HCT116 (cell line): Measurements from ENCODE around the gene GALNT6. TPM values are rescaled to one million over a fixed set of nuclear protein-coding genes. Genes with fewer than 3 reads are reported as not detected.

Source experiments
- ATAC-seq: fragments of 200-7000 bp; cut with Tn5 transposase; 2 replicates; pipeline ENCODE4 v1.9.1; 2020; ENCODE audit warnings: mild to moderate bottlenecking, moderate library complexity
- BruUV-seq: library from RNA; stranded (reverse); fragments of 400-500 nt; replicated peaks from 2 replicates; lab custom pipeline; 2021; lab: Mats Ljungman, UMichigan
- CTCF ChIA-PET: fragments of 300-600 bp; sonication (Branson Sonifier 250); formaldehyde crosslinking; loops from one replicate; lab custom pipeline; 2021; ENCODE audit warnings: antibody characterized with exemption; lab: Charles Lee
- POLR2A ChIA-PET: fragments of 300-600, 350-600 bp; sonication (Branson Sonifier 250); formaldehyde crosslinking; loops from one replicate; lab custom pipeline; 2021; ENCODE audit warnings: antibody characterized with exemption; lab: Charles Lee
- RAD21 ChIA-PET, 2 experiments: fragments of 300-600 bp; sonication (Branson Sonifier 250); formaldehyde crosslinking; loops; one replicate each; lab custom pipeline; 2023; ENCODE audit warnings: low total read pairs in 2 of 2; ENCODE audit not compliant: uncharacterized antibody in 2 of 2, unreplicated experiment in 2 of 2, low non-redundant PET in 1 of 2; lab: Charles Lee
- DNase-seq: peaks from one replicate; pipeline ENCODE4 v3.0.0-alpha.2; 2010; ENCODE audit warnings: low read depth, low spot score
- H2AFZ ChIP-seq: fragments of 200-600 bp; shearing (Covaris generic), sonication (generic); 2 replicates; pipeline ENCODE4 v1.6.1; 2017; ENCODE audit warnings: low read depth, mixed run types, mixed read lengths, antibody characterized with exemption, low read length; ENCODE audit not compliant: poor library complexity, severe bottlenecking
- H3K27ac ChIP-seq: 2 replicates; pipeline ENCODE4 v1.5.1; 2012; ENCODE audit warnings: low read depth, low read length
- H3K27me3 ChIP-seq: fragments of 200-600 bp; sonication (generic); 2 replicates; pipeline ENCODE4 v1.6.1; 2016; ENCODE audit warnings: mixed run types, low read length, mixed read lengths; ENCODE audit not compliant: insufficient read depth
- H3K36me3 ChIP-seq, 2 experiments: fragments of 200-500 bp in 1 of 2; fragments of 200-600 bp in 1 of 2; sonication (Bioruptor generic) in 1 of 2; sonication (generic) in 1 of 2; 2 replicates each; pipeline versions ENCODE4 v1.5.1 to v1.6.1; 2014 to 2016; ENCODE audit warnings: low read length in 2 of 2, inconsistent platforms in 1 of 2, mixed read lengths in 1 of 2, mixed run types in 1 of 2; ENCODE audit not compliant: insufficient read depth in 2 of 2, control insufficient read depth in 1 of 2
- H3K4me1 ChIP-seq, 2 experiments: fragments of 200-600 bp in 1 of 2; sonication (generic) in 1 of 2; 2 replicates each; pipeline versions ENCODE4 v1.5.1 to v1.6.1; 2012 to 2017; ENCODE audit warnings: low read length in 2 of 2, inconsistent platforms in 1 of 2, mild to moderate bottlenecking in 1 of 2, mixed read lengths in 1 of 2, mixed run types in 1 of 2, moderate library complexity in 1 of 2; ENCODE audit not compliant: insufficient read depth in 2 of 2, control insufficient read depth in 1 of 2
- H3K4me2 ChIP-seq: fragments of 200-600 bp; sonication (generic); 2 replicates; pipeline ENCODE4 v1.6.1; 2017; ENCODE audit warnings: mixed run types, low read length, mixed read lengths
- H3K4me3 ChIP-seq, 2 experiments: fragments of 200-600 bp in 1 of 2; sonication (generic) in 1 of 2; replicated peaks in 1 of 2; 2 replicates each; pipeline ENCODE4 v1.5.1; 2011 to 2016; ENCODE audit warnings: low read length in 2 of 2, control low read depth in 1 of 2, low read depth in 1 of 2, mild to moderate bottlenecking in 1 of 2, mixed read lengths in 1 of 2, mixed run types in 1 of 2
- H3K79me2 ChIP-seq: fragments of 200-600 bp; sonication (generic); 2 replicates; pipeline ENCODE4 v1.6.1; 2017; ENCODE audit warnings: mild to moderate bottlenecking, mixed run types, low read length, moderate library complexity, mixed read lengths; ENCODE audit not compliant: insufficient read depth
- H3K9ac ChIP-seq: fragments of 200-600 bp; sonication (generic); 2 replicates; pipeline ENCODE4 v1.6.1; 2016; ENCODE audit warnings: low read length, mixed read lengths
- H3K9me2 ChIP-seq: fragments of 200-600 bp; sonication (generic), shearing (Covaris generic); 2 replicates; pipeline ENCODE4 v1.6.1; 2017; ENCODE audit warnings: mixed run types, mild to moderate bottlenecking, moderate library complexity; ENCODE audit not compliant: insufficient read depth
- H3K9me3 ChIP-seq, 2 experiments: fragments of 200-500 bp in 1 of 2; fragments of 200-600 bp in 1 of 2; sonication (Bioruptor generic) in 1 of 2; sonication (generic) in 1 of 2; 2 replicates each; pipeline ENCODE4 v1.6.1; 2014 to 2017; ENCODE audit warnings: low read length in 2 of 2, mixed read lengths in 2 of 2, inconsistent platforms in 1 of 2, low read depth in 1 of 2, mild to moderate bottlenecking in 1 of 2, mixed run types in 1 of 2, moderate library complexity in 1 of 2; ENCODE audit not compliant: control insufficient read depth in 1 of 2, insufficient read depth in 1 of 2
- H4K20me1 ChIP-seq: fragments of 200-600 bp; sonication (generic), shearing (Covaris generic); 2 replicates; pipeline ENCODE4 v1.6.1; 2017; ENCODE audit warnings: mixed run types, mild to moderate bottlenecking, moderate library complexity; ENCODE audit not compliant: insufficient read depth
- CTCF ChIP-seq, 3 experiments: fragments of 200-600 bp in 1 of 3; sonication (generic) in 1 of 3; IDR thresholded peaks in 2 of 3; conservative IDR thresholded peaks in 1 of 3; 2 replicates each; pipeline ENCODE4 v1.5.1; 2012 to 2017; ENCODE audit warnings: low read depth in 2 of 3, low read length in 2 of 3, antibody characterized with exemption in 1 of 3, borderline replicate concordance in 1 of 3, control low read depth in 1 of 3, mild to moderate bottlenecking in 1 of 3, mixed read lengths in 1 of 3, mixed run types in 1 of 3, moderate library complexity in 1 of 3; ENCODE audit not compliant: insufficient read depth in 1 of 3
- EGR1 ChIP-seq: IDR thresholded peaks from 2 replicates; pipeline ENCODE4 v1.6.1; 2012; ENCODE audit warnings: low read depth
- EZH2 ChIP-seq: fragments of 200-600 bp; sonication (generic); IDR thresholded peaks from 2 replicates; pipeline ENCODE4 v1.6.1; 2017; ENCODE audit warnings: antibody characterized with exemption, mixed run types
- EZH2phosphoT487 ChIP-seq: fragments of 200-600 bp; IDR thresholded peaks from 2 replicates; pipeline ENCODE4 v1.6.1; 2018; ENCODE audit warnings: antibody characterized with exemption, borderline replicate concordance
- JUND ChIP-seq: IDR thresholded peaks from 2 replicates; pipeline ENCODE4 v1.6.1; 2012
- POLR2A ChIP-seq: IDR thresholded peaks from 2 replicates; pipeline ENCODE4 v1.7.0; 2011; ENCODE audit warnings: borderline replicate concordance; ENCODE audit not compliant: insufficient read depth, insufficient read length; ENCODE audit errors: extremely low read depth
- RAD21 ChIP-seq: IDR thresholded peaks from 2 replicates; pipeline ENCODE4 v1.6.1; 2012; ENCODE audit warnings: low read depth, mild to moderate bottlenecking
- SIN3A ChIP-seq: IDR thresholded peaks from 2 replicates; pipeline ENCODE4 v1.6.1; 2012; ENCODE audit warnings: low read depth
- TCF7L2 ChIP-seq: IDR thresholded peaks from 2 replicates; pipeline ENCODE4 v1.7.0; 2011; ENCODE audit warnings: borderline replicate concordance, inconsistent platforms; ENCODE audit not compliant: insufficient read depth, insufficient read length; ENCODE audit errors: extremely low read depth
- YY1 ChIP-seq: IDR thresholded peaks from 2 replicates; pipeline ENCODE4 v1.6.1; 2011; ENCODE audit warnings: low read length, low read depth, moderate library complexity, mild to moderate bottlenecking; ENCODE audit not compliant: insufficient replicate concordance; ENCODE audit errors: extremely low read depth
- ZFX ChIP-seq: fragments of 450-650 bp; IDR thresholded peaks from 2 replicates; pipeline ENCODE4 v1.6.1; 2017
- ZNF274 ChIP-seq: fragments of 200-500 bp; sonication (Bioruptor generic); IDR thresholded peaks from 2 replicates; pipeline ENCODE4 v1.6.1; 2014; ENCODE audit warnings: mild to moderate bottlenecking, low read depth, low read length, inconsistent platforms
- intact Hi-C: fragments of 100-400 bp; cut with micrococcal nuclease; formaldehyde crosslinking; loops from 2 replicates; pipeline ENCODE4 v1.10.0; 2022
- total RNA-seq: library from RNA; stranded (reverse); gene quantifications from one replicate; pipeline ENCODE4 v1.2.1, GENCODE V29; 2021; ENCODE audit not compliant: unreplicated experiment
- TF ChIP-seq, protein P1 (sequence below): IDR thresholded peaks from 2 replicates; pipeline ENCODE4 v1.6.1; 2012; ENCODE audit warnings: low read depth
- TF ChIP-seq, protein P2 (sequence below): IDR thresholded peaks from 2 replicates; pipeline ENCODE4 v1.6.1; 2012

Gene GALNT6
- total RNA-seq, 1 experiment from 2014 or later: 16.4 TPM

GRCh38 chr12:51388846-51389245 is 2.4 kb downstream of the GALNT6 start:
- ATAC-seq: no peak
- Histone ChIP-seq H3K4me3 (no peak overlapping the region), H3K9ac (no peak overlapping the region), H3K36me3 (no peaks in the 10 kb centered on the region), H3K9me2 (no peaks in the 10 kb centered on the region), H4K20me1 (no peaks in the 10 kb centered on the region), H3K4me1 (peaks cover 5 to 20% of the 10 kb centered on the region in 2 experiments; a peak in 2 of 4 replicates), H3K9me3 (no peaks in the 10 kb centered on the region), H3K27ac (no peak overlapping the region), H3K79me2 (no peaks in the 10 kb centered on the region), H3K4me2 (no peak overlapping the region), H3K27me3 (no peaks in the 10 kb centered on the region), H2AFZ (no peak overlapping the region)
- ChIA-PET CTCF (no interaction called here), RAD21 (no interaction called here), POLR2A (no interaction called here)
- BruUV-seq: no TSS peak
- no peak for DNase-seq
- intact Hi-C loops: no loop called here
- TF ChIP-seq YY1 (no peak), JUND (no peak), TCF7L2 (no peak), RAD21 (no peak), EZH2phosphoT487 (no peak), CTCF (IDR thresholded peaks at IDR 0.05 in 2 of 3, conservative IDR thresholded peaks at IDR 0.05 in 1 of 3; ENCODE audit: borderline replicate concordance in 1 of 3, insufficient read depth in 1 of 3, low read depth in 2 of 3, low read length in 2 of 3) (no peak), POLR2A (no peak), ZFX (no peak), SIN3A (no peak), EZH2 (no peak), EGR1 (no peak), ZNF274 (no peak)
- TF ChIP-seq, protein P1, sequence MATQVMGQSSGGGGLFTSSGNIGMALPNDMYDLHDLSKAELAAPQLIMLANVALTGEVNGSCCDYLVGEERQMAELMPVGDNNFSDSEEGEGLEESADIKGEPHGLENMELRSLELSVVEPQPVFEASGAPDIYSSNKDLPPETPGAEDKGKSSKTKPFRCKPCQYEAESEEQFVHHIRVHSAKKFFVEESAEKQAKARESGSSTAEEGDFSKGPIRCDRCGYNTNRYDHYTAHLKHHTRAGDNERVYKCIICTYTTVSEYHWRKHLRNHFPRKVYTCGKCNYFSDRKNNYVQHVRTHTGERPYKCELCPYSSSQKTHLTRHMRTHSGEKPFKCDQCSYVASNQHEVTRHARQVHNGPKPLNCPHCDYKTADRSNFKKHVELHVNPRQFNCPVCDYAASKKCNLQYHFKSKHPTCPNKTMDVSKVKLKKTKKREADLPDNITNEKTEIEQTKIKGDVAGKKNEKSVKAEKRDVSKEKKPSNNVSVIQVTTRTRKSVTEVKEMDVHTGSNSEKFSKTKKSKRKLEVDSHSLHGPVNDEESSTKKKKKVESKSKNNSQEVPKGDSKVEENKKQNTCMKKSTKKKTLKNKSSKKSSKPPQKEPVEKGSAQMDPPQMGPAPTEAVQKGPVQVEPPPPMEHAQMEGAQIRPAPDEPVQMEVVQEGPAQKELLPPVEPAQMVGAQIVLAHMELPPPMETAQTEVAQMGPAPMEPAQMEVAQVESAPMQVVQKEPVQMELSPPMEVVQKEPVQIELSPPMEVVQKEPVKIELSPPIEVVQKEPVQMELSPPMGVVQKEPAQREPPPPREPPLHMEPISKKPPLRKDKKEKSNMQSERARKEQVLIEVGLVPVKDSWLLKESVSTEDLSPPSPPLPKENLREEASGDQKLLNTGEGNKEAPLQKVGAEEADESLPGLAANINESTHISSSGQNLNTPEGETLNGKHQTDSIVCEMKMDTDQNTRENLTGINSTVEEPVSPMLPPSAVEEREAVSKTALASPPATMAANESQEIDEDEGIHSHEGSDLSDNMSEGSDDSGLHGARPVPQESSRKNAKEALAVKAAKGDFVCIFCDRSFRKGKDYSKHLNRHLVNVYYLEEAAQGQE: no peak
- TF ChIP-seq, protein P2, sequence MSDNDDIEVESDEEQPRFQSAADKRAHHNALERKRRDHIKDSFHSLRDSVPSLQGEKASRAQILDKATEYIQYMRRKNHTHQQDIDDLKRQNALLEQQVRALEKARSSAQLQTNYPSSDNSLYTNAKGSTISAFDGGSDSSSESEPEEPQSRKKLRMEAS: no peak
